GM23338 (cell line): Measurements from ENCODE around the gene DUSP5. TPM values are rescaled to one million over a fixed set of nuclear protein-coding genes. Genes with fewer than 3 reads are reported as not detected.

Experiments
- ATAC-seq: fragments of 200-7000 bp; cut with Tn5 transposase; 3 replicates; pipeline ENCODE4 v1.9.1; 2020
- DNase-seq: peaks from one replicate; pipeline ENCODE4 v3.0.0-alpha.2; 2015; ENCODE audit warnings: low spot score
- H2AFZ ChIP-seq: fragments of 200-600 bp; sonication (generic); 2 replicates; pipeline ENCODE4 v1.8.0; 2016; ENCODE audit warnings: antibody characterized with exemption, mild to moderate bottlenecking, moderate library complexity
- H3F3A ChIP-seq: fragments of 200-600 bp; sonication (generic); replicated peaks from 2 replicates; pipeline ENCODE4 v1.8.0; 2017; ENCODE audit warnings: antibody characterized with exemption, mixed run types, low read depth
- H3K27ac ChIP-seq: fragments of 200-600 bp; sonication (generic); 2 replicates; pipeline ENCODE4 v1.6.1; 2016; ENCODE audit warnings: low read depth
- H3K27me3 ChIP-seq: fragments of 200-600 bp; sonication (generic); 2 replicates; pipeline ENCODE4 v1.8.0; 2016; ENCODE audit warnings: mild to moderate bottlenecking, mixed run types, moderate library complexity; ENCODE audit not compliant: insufficient read depth
- H3K36me3 ChIP-seq: fragments of 200-600 bp; sonication (generic); 2 replicates; pipeline ENCODE4 v1.8.0; 2016; ENCODE audit warnings: mild to moderate bottlenecking; ENCODE audit not compliant: insufficient read depth
- H3K4me1 ChIP-seq: fragments of 200-600 bp; sonication (generic); 2 replicates; pipeline ENCODE4 v1.8.0; 2016; ENCODE audit warnings: mild to moderate bottlenecking, moderate library complexity; ENCODE audit not compliant: insufficient read depth
- H3K4me2 ChIP-seq: fragments of 200-600 bp; sonication (generic); 2 replicates; pipeline ENCODE4 v1.7.1; 2017; ENCODE audit warnings: mixed run types
- H3K4me3 ChIP-seq: fragments of 200-600 bp; sonication (generic); 2 replicates; pipeline ENCODE4 v1.6.1; 2016; ENCODE audit warnings: mixed run types
- H3K79me2 ChIP-seq: fragments of 200-600 bp; sonication (generic); replicated peaks from 2 replicates; pipeline ENCODE4 v1.8.0; 2017; ENCODE audit warnings: mild to moderate bottlenecking; ENCODE audit not compliant: insufficient read depth
- H3K9me2 ChIP-seq: fragments of 200-600 bp; sonication (generic); 2 replicates; pipeline ENCODE4 v1.8.0; 2017; ENCODE audit not compliant: insufficient read depth
- H4K20me1 ChIP-seq: fragments of 200-600 bp; sonication (generic); replicated peaks from 2 replicates; pipeline ENCODE4 v1.8.0; 2017; ENCODE audit warnings: mild to moderate bottlenecking; ENCODE audit not compliant: insufficient read depth
- H3K27ac Mint-ChIP-seq: 2 replicates; pipeline ENCODE4 v1.8.0; 2020; ENCODE audit warnings: inconsistent platforms, mild to moderate bottlenecking, moderate library complexity, mixed read lengths
- H3K27me3 Mint-ChIP-seq: 3 replicates; pipeline ENCODE4 v1.8.0; 2022; ENCODE audit warnings: low read depth, mild to moderate bottlenecking, moderate library complexity, mixed read lengths, inconsistent platforms; ENCODE audit not compliant: insufficient read depth, poor library complexity
- H3K36me3 Mint-ChIP-seq: 3 replicates; pipeline ENCODE4 v1.8.0; 2021; ENCODE audit warnings: low read depth, mild to moderate bottlenecking, inconsistent platforms, moderate library complexity, mixed read lengths
- H3K4me1 Mint-ChIP-seq: 3 replicates; pipeline ENCODE4 v1.8.0; 2020; ENCODE audit warnings: mild to moderate bottlenecking, inconsistent platforms, mixed read lengths
- H3K4me3 Mint-ChIP-seq: 3 replicates; pipeline ENCODE4 v1.8.0; 2021; ENCODE audit warnings: moderate library complexity, mild to moderate bottlenecking, inconsistent platforms, mixed read lengths
- H3K9me3 Mint-ChIP-seq: 3 replicates; pipeline ENCODE4 v1.8.0; 2020; ENCODE audit warnings: moderate library complexity, mild to moderate bottlenecking, inconsistent platforms, mixed read lengths
- CREB1 ChIP-seq: fragments of 250-450 bp; sonication (Bioruptor Pico); IDR thresholded peaks from 2 replicates; pipeline ENCODE4 v1.5.0; 2020; ENCODE audit warnings: low read depth, mild to moderate bottlenecking, moderate library complexity
- REST ChIP-seq: IDR thresholded peaks from one replicate; pipeline ENCODE4 v1.6.1; 2018; ENCODE audit warnings: antibody characterized with exemption; ENCODE audit not compliant: unreplicated experiment
- ZNF114 ChIP-seq: fragments of 250-450 bp; sonication (Bioruptor Pico); IDR thresholded peaks from 2 replicates; pipeline ENCODE4 v1.5.0; 2020; ENCODE audit warnings: mild to moderate bottlenecking, moderate library complexity
- polyA plus RNA-seq: library from polyadenylated mRNA; unstranded; fragments of >200 nt; fragmentation: Nextera tagmentation; extraction: Ambion mirVana; gene quantifications from 2 replicates; pipeline ENCODE4 v1.2.1, GENCODE V29; 2016
- total RNA-seq: library from RNA; depleted of rRNA; stranded (reverse); fragments of >200 nt; shearing (Covaris generic); gene quantifications from 2 replicates; pipeline ENCODE4 v1.2.3, GENCODE V29; 2014
- TF ChIP-seq, protein P1 (sequence below), 2 experiments: fragments of 200-600 bp in 1 of 2; sonication (generic) in 1 of 2; conservative IDR thresholded peaks; 2 replicates each; pipeline versions ENCODE4 v1.5.1 to v1.6.1; 2016 to 2017; ENCODE audit warnings: antibody characterized with exemption in 2 of 2, low read depth in 2 of 2, mild to moderate bottlenecking in 2 of 2, moderate library complexity in 1 of 2
- TF ChIP-seq, protein P2 (sequence below): IDR thresholded peaks from 2 replicates; pipeline ENCODE4 v1.6.1; 2016; ENCODE audit warnings: antibody characterized with exemption

The DUSP5 gene
- total and polyA plus RNA-seq, 2 experiments from 2014 or later = 10.8 to 35.9 TPM

- Histone ChIP-seq H3K27me3 (no peaks in the 10 kb centered on the region), H2AFZ (no peak overlapping the region), H3F3A (no peaks in the 10 kb centered on the region), H3K4me1 (peaks cover 15% of the 10 kb centered on the region), H3K4me2 (no peak overlapping the region), H3K36me3 (no peaks in the 10 kb centered on the region), H3K9me2 (peaks cover 8% of the 10 kb centered on the region), H3K27ac (no peak overlapping the region), H3K4me3 (no peak overlapping the region), H4K20me1 (no peaks in the 10 kb centered on the region), H3K79me2 (no peaks in the 10 kb centered on the region)
- Mint-ChIP-seq H3K4me3 (no peak overlapping the region), H3K9me3 (no peaks in the 10 kb centered on the region; the same call in 2 of the 3 replicates), H3K4me1 (peaks cover 25% of the 10 kb centered on the region), H3K36me3 (peaks cover 4% of the 10 kb centered on the region; the same call in 1 of the 3 replicates), H3K27me3 (peaks cover 3% of the 10 kb centered on the region), H3K27ac (no peak overlapping the region)
- ATAC-seq = no peak
- TF ChIP-seq ZNF114 = no peak
- no peak for DNase-seq
Observed at GRCh38 chr10:110556296-110556695, 58.6 kb downstream of the DUSP5 start.

- H2AFZ ChIP-seq = no peak overlapping the region
- no peaks in the 10 kb centered on the region for H3K27me3 ChIP-seq
- TF ChIP-seq, protein P1, sequence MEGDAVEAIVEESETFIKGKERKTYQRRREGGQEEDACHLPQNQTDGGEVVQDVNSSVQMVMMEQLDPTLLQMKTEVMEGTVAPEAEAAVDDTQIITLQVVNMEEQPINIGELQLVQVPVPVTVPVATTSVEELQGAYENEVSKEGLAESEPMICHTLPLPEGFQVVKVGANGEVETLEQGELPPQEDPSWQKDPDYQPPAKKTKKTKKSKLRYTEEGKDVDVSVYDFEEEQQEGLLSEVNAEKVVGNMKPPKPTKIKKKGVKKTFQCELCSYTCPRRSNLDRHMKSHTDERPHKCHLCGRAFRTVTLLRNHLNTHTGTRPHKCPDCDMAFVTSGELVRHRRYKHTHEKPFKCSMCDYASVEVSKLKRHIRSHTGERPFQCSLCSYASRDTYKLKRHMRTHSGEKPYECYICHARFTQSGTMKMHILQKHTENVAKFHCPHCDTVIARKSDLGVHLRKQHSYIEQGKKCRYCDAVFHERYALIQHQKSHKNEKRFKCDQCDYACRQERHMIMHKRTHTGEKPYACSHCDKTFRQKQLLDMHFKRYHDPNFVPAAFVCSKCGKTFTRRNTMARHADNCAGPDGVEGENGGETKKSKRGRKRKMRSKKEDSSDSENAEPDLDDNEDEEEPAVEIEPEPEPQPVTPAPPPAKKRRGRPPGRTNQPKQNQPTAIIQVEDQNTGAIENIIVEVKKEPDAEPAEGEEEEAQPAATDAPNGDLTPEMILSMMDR (conservative IDR thresholded peaks at IDR 0.05; ENCODE audit: low read depth in 2 of 2) = peak; percentile 88 to 93
- TF ChIP-seq REST = no peak
- H3K9me3 Mint-ChIP-seq = no peaks in the 10 kb centered on the region; the same call in 2 of the 3 replicates
- H3K27me3 Mint-ChIP-seq = peaks cover 3% of the 10 kb centered on the region
- H3K27ac Mint-ChIP-seq = no peak overlapping the region
- H3K4me1 Mint-ChIP-seq = peaks cover 25% of the 10 kb centered on the region
- H3K36me3 ChIP-seq = no peaks in the 10 kb centered on the region
- H3K4me2 ChIP-seq = no peak overlapping the region
- no peak overlapping the region for H3K27ac ChIP-seq
- H4K20me1 ChIP-seq = no peaks in the 10 kb centered on the region
- no peak overlapping the region for H3K4me3 ChIP-seq
- peaks cover 4% of the 10 kb centered on the region; the same call in 1 of the 3 replicates for H3K36me3 Mint-ChIP-seq
- H3K4me1 ChIP-seq = peaks cover 15% of the 10 kb centered on the region
- no peaks in the 10 kb centered on the region for H3K79me2 ChIP-seq
- peaks cover 8% of the 10 kb centered on the region for H3K9me2 ChIP-seq
- no peak overlapping the region for H3K4me3 Mint-ChIP-seq
- DNase-seq = peak; percentile 93
- H3F3A ChIP-seq = no peaks in the 10 kb centered on the region
- ATAC-seq = peak; percentile 72
Observed at GRCh38 chr10:110556969-110557601, 59.4 kb downstream of the DUSP5 start.

DNA sequence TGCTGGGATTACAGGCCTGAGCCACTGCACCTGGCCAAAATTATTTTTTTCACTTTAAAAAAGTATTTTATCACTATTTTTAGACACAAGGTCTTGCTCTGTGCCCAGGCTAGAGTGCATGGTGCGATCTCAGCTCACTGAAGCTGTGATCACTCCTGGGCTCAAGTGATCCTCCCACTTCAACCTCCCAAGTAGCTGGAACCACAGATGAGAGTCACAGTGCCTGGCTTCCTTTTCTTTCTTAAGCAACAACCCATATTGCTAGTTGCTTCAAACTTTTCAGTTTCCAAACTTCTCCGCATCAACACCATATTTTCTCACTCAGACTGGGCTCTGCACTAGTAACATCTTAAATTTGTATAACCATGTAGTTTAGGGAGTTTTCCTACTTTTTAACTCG is 60.3 kb downstream of the DUSP5 start:
- no peaks in the 10 kb centered on the region for H3K36me3 ChIP-seq
- H3K79me2 ChIP-seq = no peaks in the 10 kb centered on the region
- peaks cover 15% of the 10 kb centered on the region for H3K4me1 ChIP-seq
- ATAC-seq (no peak), DNase-seq (no peak)
- H3K4me1 Mint-ChIP-seq = peaks cover 25% of the 10 kb centered on the region
- H3K27me3 ChIP-seq = no peaks in the 10 kb centered on the region
- no peak overlapping the region for H2AFZ ChIP-seq
- H3K4me2 ChIP-seq = no peak overlapping the region
- H3K27ac Mint-ChIP-seq = no peak overlapping the region
- peaks cover 8% of the 10 kb centered on the region for H3K9me2 ChIP-seq
- H3F3A ChIP-seq = no peaks in the 10 kb centered on the region
- no peaks in the 10 kb centered on the region for H4K20me1 ChIP-seq
- H3K27me3 Mint-ChIP-seq = peaks cover 3% of the 10 kb centered on the region
- no peak overlapping the region for H3K27ac ChIP-seq
- no peaks in the 10 kb centered on the region for H3K9me3 Mint-ChIP-seq
- H3K4me3 ChIP-seq = no peak overlapping the region
- no peak overlapping the region for H3K4me3 Mint-ChIP-seq
- no peaks in the 10 kb centered on the region for H3K36me3 Mint-ChIP-seq
- TF ChIP-seq CREB1 (CRISPR knock-in tag) = no peak
- TF ChIP-seq, protein P1 (conservative IDR thresholded peaks at IDR 0.05; ENCODE audit: low read depth in 2 of 2) = no peak
- TF ChIP-seq, protein P2, sequence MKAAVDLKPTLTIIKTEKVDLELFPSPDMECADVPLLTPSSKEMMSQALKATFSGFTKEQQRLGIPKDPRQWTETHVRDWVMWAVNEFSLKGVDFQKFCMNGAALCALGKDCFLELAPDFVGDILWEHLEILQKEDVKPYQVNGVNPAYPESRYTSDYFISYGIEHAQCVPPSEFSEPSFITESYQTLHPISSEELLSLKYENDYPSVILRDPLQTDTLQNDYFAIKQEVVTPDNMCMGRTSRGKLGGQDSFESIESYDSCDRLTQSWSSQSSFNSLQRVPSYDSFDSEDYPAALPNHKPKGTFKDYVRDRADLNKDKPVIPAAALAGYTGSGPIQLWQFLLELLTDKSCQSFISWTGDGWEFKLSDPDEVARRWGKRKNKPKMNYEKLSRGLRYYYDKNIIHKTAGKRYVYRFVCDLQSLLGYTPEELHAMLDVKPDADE = no peak
- no peak for TF ChIP-seq REST
